ENCODE data around the gene PRKAG3. TPM values are rescaled to one million over a fixed set of nuclear protein-coding genes. Genes with fewer than 3 reads are reported as not detected.

Gene PRKAG3
- total and polyA plus RNA-seq, 4 donors, result 0.08 TPM; not detected in 3

DNA sequence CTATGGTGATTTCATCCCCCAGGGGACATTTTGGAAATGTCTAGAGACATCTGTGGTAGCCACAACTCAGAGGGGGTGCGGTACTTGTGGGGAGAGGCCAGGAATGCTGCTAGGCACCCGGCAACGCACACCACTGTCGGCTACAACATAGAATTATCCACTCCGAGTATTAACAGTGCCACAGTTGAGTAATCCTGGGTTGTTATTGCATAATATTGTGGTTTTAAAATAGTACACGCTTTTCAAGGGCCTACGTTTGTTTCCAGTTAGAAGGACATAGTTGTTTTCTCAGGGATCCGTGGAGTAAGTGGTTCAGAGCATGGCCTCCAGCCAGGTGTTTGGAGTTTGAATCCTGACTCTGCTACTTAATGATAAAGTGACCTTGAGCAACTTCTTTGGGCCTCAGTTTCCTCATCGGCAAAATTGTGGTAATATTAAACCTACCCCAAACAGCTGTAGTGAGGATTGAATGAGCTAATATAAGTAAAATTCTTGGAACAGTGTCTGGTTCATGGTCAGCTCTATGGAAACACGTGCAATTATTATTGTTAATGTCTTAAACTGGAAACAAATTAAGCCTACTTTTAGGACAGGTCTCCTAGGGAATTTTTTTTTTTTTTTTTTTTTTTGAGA lies 25.1 kb downstream of the PRKAG3 start:
- no peak overlapping the region for H3K4me3 ChIP-seq (ENCODE audit: low read depth in 1 of 3, low read length in 3 of 3)
- WGBS, result 22% methylated on average over 10 of the region's 10 CpGs
- no peaks in the 10 kb centered on the region for H3K9me3 ChIP-seq (ENCODE audit: control insufficient read depth in 4 of 4, low read length in 3 of 4)
- TF ChIP-seq JUND (IDR thresholded peaks at IDR 0.05) (peak in 1 of 2 donors; percentile 10), RAD21 (IDR thresholded peaks at IDR 0.05) (peak; percentile 37 to 48), FOXA2 (IDR thresholded peaks at IDR 0.05) (no peak), GABPA (IDR thresholded peaks at IDR 0.05 in 1 of 2, conservative IDR thresholded peaks at IDR 0.05 in 1 of 2) (no peak), NR2F2 (IDR thresholded peaks at IDR 0.05) (peak; percentile 12), HNF4G (IDR thresholded peaks at IDR 0.05) (no peak), EGR1 (IDR thresholded peaks at IDR 0.05; ENCODE audit: low read depth in 2 of 2) (no peak), YY1 (IDR thresholded peaks at IDR 0.05) (no peak), RXRA (IDR thresholded peaks at IDR 0.05) (peak; percentile 40 to 56), SP1 (IDR thresholded peaks at IDR 0.05) (peak; percentile 24), TAF1 (conservative IDR thresholded peaks at IDR 0.05) (no peak), FOXA1 (IDR thresholded peaks at IDR 0.05) (no peak), HNF4A (conservative IDR thresholded peaks at IDR 0.05) (peak; percentile 19 to 50)
- TF ChIP-seq, protein P1, sequence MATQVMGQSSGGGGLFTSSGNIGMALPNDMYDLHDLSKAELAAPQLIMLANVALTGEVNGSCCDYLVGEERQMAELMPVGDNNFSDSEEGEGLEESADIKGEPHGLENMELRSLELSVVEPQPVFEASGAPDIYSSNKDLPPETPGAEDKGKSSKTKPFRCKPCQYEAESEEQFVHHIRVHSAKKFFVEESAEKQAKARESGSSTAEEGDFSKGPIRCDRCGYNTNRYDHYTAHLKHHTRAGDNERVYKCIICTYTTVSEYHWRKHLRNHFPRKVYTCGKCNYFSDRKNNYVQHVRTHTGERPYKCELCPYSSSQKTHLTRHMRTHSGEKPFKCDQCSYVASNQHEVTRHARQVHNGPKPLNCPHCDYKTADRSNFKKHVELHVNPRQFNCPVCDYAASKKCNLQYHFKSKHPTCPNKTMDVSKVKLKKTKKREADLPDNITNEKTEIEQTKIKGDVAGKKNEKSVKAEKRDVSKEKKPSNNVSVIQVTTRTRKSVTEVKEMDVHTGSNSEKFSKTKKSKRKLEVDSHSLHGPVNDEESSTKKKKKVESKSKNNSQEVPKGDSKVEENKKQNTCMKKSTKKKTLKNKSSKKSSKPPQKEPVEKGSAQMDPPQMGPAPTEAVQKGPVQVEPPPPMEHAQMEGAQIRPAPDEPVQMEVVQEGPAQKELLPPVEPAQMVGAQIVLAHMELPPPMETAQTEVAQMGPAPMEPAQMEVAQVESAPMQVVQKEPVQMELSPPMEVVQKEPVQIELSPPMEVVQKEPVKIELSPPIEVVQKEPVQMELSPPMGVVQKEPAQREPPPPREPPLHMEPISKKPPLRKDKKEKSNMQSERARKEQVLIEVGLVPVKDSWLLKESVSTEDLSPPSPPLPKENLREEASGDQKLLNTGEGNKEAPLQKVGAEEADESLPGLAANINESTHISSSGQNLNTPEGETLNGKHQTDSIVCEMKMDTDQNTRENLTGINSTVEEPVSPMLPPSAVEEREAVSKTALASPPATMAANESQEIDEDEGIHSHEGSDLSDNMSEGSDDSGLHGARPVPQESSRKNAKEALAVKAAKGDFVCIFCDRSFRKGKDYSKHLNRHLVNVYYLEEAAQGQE (IDR thresholded peaks at IDR 0.05), result no peak
- TF ChIP-seq, protein P2, sequence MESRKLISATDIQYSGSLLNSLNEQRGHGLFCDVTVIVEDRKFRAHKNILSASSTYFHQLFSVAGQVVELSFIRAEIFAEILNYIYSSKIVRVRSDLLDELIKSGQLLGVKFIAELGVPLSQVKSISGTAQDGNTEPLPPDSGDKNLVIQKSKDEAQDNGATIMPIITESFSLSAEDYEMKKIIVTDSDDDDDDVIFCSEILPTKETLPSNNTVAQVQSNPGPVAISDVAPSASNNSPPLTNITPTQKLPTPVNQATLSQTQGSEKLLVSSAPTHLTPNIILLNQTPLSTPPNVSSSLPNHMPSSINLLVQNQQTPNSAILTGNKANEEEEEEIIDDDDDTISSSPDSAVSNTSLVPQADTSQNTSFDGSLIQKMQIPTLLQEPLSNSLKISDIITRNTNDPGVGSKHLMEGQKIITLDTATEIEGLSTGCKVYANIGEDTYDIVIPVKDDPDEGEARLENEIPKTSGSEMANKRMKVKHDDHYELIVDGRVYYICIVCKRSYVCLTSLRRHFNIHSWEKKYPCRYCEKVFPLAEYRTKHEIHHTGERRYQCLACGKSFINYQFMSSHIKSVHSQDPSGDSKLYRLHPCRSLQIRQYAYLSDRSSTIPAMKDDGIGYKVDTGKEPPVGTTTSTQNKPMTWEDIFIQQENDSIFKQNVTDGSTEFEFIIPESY (IDR thresholded peaks at IDR 0.05), result no peak
- TF ChIP-seq, protein P3, sequence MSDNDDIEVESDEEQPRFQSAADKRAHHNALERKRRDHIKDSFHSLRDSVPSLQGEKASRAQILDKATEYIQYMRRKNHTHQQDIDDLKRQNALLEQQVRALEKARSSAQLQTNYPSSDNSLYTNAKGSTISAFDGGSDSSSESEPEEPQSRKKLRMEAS (IDR thresholded peaks at IDR 0.05), result peak; percentile 15
- TF ChIP-seq, protein P4, sequence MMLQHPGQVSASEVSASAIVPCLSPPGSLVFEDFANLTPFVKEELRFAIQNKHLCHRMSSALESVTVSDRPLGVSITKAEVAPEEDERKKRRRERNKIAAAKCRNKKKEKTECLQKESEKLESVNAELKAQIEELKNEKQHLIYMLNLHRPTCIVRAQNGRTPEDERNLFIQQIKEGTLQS (IDR thresholded peaks at IDR 0.05), result peak; percentile 62
- TF ChIP-seq, protein P5, sequence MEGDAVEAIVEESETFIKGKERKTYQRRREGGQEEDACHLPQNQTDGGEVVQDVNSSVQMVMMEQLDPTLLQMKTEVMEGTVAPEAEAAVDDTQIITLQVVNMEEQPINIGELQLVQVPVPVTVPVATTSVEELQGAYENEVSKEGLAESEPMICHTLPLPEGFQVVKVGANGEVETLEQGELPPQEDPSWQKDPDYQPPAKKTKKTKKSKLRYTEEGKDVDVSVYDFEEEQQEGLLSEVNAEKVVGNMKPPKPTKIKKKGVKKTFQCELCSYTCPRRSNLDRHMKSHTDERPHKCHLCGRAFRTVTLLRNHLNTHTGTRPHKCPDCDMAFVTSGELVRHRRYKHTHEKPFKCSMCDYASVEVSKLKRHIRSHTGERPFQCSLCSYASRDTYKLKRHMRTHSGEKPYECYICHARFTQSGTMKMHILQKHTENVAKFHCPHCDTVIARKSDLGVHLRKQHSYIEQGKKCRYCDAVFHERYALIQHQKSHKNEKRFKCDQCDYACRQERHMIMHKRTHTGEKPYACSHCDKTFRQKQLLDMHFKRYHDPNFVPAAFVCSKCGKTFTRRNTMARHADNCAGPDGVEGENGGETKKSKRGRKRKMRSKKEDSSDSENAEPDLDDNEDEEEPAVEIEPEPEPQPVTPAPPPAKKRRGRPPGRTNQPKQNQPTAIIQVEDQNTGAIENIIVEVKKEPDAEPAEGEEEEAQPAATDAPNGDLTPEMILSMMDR (IDR thresholded peaks at IDR 0.05; ENCODE audit: low read depth, low read length, missing input control), result no peak
- H3K27ac ChIP-seq (ENCODE audit: low read depth in 1 of 2, low read length in 2 of 2), result peak overlapping the region; percentile 63 to 70
- no peaks in the 10 kb centered on the region for H3K27me3 ChIP-seq (ENCODE audit: control insufficient read depth in 4 of 4, insufficient read depth in 4 of 4, low read length in 3 of 4)
- peak overlapping the region in 1 of 2 donors; percentile 16 for H3K9ac ChIP-seq (ENCODE audit: low read depth in 1 of 2, low read length in 2 of 2)
- no peak for DNase-seq (ENCODE audit: low spot score)
- peaks cover 0 to 9% (median 3%) of the 10 kb centered on the region in 4 donors for H3K36me3 ChIP-seq (ENCODE audit: control insufficient read depth in 4 of 4, insufficient read depth in 3 of 4, low read depth in 1 of 4, low read length in 3 of 4)
- peaks cover 0 to 6% (median 4%) of the 10 kb centered on the region in 4 donors for H3K4me1 ChIP-seq (ENCODE audit: control insufficient read depth in 4 of 4, insufficient read depth in 4 of 4, low read length in 3 of 4)
